ENCODE measurements around the gene CHSY3.

DNA sequence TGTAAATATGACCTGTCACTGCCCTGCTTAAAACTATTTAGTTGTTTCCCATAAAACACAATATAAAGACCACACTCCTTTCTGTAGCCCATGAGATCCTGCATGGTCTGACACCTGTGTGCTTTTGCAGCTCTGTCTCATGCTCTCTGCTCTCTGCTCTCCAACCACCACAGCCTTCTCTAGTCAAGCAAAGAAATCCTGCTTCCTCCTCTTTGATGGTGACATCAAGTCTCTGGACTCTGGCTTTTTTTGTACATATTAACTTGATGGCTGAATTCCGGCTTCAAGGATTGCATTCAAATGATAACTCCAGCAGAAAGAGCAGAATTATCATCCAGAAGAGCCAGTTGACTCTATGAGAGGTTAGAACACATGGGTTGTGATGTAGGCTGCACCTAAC is 58.2 kb downstream of the CHSY3 start:
- TF ChIP-seq EZH2 (IDR thresholded peaks at IDR 0.05; ENCODE audit: borderline replicate concordance, low read length) = no peak
- no peak for TF ChIP-seq CTCF (IDR thresholded peaks at IDR 0.05; ENCODE audit: low read length)

Measured in OCI-LY1 (cell line).